T-helper 1 cell treated with Interleukin-12 subunit alpha and Interleukin-12 subunit beta and Interleukin-4 antibody, amounts not matched to agents 30 ng/mL and 1 ng/mL, for 36 hours (primary cell): ENCODE results near the gene ZDHHC1. TPM values are rescaled to one million over a fixed set of nuclear protein-coding genes. Genes with fewer than 3 reads are reported as not detected.

Experiments used
- intact Hi-C: fragments of 100-400 bp; cut with micrococcal nuclease; formaldehyde crosslinking; loops from one replicate; pipeline ENCODE4 v1.15.1; 2024
- total RNA-seq: library from RNA; stranded (reverse); gene quantifications from 2 replicates; pipeline ENCODE4 v1.2.3, GENCODE V29; 2022

ZDHHC1 gene
- total RNA-seq, 1 donor from 2014 or later = 0.42 TPM

- intact Hi-C loops = loop anchor here (5.0 kb wide), 1 partner anchor 204 kb away; the partner anchor contains the start of genes E2F4 and EXOC3L1
These were observed 19.9 kb downstream of the ZDHHC1 start for GRCh38 chr16:67396159-67397035.

- intact Hi-C loops = loop anchor here (5.0 kb wide), 1 partner anchor 203 kb away; the partner anchor contains the start of genes E2F4 and EXOC3L1
These were observed 20.7 kb downstream of the ZDHHC1 start for GRCh38 chr16:67395458-67396158.

- intact Hi-C loops = loop anchor here (5.0 kb wide), 1 partner anchor 203 kb away; the partner anchor contains the start of genes E2F4 and EXOC3L1
These were observed 21.2 kb downstream of the ZDHHC1 start for GRCh38 chr16:67395105-67395457.

GRCh38 chr16:67394155-67395104, 21.8 kb downstream of the ZDHHC1 start:
- intact Hi-C loops = loop anchor here (5.0 kb wide), 1 partner anchor 202 kb away; the partner anchor contains the start of genes E2F4 and EXOC3L1

GRCh38 chr16:67393788-67394154, 22.5 kb downstream of the ZDHHC1 start:
- intact Hi-C loops = loop anchor here (1.0 kb wide), 1 partner anchor 114 kb away; the partner anchor contains the start of gene PLEKHG4

GRCh38 chr16:67393111-67393787, 23.0 kb downstream of the ZDHHC1 start, which contains the start of gene TPPP3:
Gene TPPP3, minus strand, starts transcription at chr16:67393498. Its CDS starts 2,387 bp downstream, at chr16:67391111.
- intact Hi-C loops = loop anchor here (1.0 kb wide), 1 partner anchor 114 kb away; the partner anchor contains the start of gene PLEKHG4

- intact Hi-C loops = loop anchor here (1.0 kb wide), 1 partner anchor 113 kb away; the partner anchor contains the start of gene PLEKHG4
These were observed 23.8 kb downstream of the ZDHHC1 start for GRCh38 chr16:67392301-67393059.

- intact Hi-C loops = no loop called here
These were observed 24.6 kb downstream of the ZDHHC1 start for GRCh38 chr16:67391424-67392300.

GRCh38 chr16:67390816-67391423, 25.4 kb downstream of the ZDHHC1 start:
- intact Hi-C loops = no loop called here

GRCh38 chr16:67389911-67390815, 26.1 kb downstream of the ZDHHC1 start:
- intact Hi-C loops = no loop called here

GRCh38 chr16:67388591-67388990, 27.7 kb downstream of the ZDHHC1 start:
- intact Hi-C loops = no loop called here

GRCh38 chr16:67388191-67388590, 28.1 kb downstream of the ZDHHC1 start:
- intact Hi-C loops = no loop called here

GRCh38 chr16:67387479-67388079, 28.7 kb downstream of the ZDHHC1 start:
- intact Hi-C loops = no loop called here

- intact Hi-C loops = no loop called here
These were observed 29.3 kb downstream of the ZDHHC1 start for GRCh38 chr16:67386861-67387455.

- intact Hi-C loops = no loop called here
These were observed 31.3 kb downstream of the ZDHHC1 start for GRCh38 chr16:67384778-67385510.
